ENCODE data around the gene RER1.

DNA sequence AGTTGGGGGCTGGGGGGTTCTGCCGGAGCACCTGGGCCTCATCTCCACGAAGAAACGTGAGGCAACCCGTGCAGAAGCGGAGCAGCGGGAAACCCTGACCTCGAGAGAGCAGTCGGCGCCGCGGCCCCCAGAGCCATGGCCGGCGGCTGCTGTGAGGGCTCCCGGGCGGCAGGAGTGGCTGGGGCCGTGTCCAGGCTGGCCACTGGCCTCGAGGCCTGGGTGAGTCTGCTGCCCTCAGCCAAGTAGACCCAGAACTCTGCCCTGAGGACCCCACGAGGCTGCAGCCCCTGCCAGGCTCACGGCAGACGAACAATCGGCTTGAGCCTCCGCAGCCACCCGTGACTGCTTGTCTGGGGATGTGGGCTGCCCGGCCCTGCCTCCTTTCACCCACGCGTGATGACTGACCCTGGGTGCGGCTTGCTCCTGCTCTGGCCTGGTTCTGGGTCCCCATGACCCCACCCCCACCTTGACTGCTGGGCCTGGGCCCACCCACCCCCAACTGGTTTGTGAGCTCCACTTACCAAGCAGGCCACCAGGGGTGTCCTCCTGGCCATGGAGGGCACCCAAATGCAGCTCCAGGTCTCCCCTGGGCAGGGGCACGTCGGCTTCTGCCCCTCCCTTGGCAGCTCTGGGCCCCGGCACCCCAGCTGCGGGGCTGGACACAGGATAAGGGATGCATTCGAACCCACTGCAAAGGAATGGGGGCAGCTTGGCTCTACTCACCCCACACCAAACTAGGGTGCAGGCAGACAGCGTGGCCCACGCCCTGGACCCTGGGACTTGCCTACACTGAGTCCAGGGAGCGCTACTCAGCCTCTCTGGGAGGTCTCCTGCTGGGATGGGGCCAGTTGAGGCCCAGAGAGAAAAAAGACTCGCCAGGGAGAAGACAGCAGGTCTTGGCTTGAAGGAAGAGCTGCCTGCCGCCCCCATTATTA lies 34.5 kb upstream of the RER1 start:
- TF ChIP-seq, protein P1, sequence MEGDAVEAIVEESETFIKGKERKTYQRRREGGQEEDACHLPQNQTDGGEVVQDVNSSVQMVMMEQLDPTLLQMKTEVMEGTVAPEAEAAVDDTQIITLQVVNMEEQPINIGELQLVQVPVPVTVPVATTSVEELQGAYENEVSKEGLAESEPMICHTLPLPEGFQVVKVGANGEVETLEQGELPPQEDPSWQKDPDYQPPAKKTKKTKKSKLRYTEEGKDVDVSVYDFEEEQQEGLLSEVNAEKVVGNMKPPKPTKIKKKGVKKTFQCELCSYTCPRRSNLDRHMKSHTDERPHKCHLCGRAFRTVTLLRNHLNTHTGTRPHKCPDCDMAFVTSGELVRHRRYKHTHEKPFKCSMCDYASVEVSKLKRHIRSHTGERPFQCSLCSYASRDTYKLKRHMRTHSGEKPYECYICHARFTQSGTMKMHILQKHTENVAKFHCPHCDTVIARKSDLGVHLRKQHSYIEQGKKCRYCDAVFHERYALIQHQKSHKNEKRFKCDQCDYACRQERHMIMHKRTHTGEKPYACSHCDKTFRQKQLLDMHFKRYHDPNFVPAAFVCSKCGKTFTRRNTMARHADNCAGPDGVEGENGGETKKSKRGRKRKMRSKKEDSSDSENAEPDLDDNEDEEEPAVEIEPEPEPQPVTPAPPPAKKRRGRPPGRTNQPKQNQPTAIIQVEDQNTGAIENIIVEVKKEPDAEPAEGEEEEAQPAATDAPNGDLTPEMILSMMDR (conservative IDR thresholded peaks at IDR 0.05), result no peak
- TF ChIP-seq ZFX (IDR thresholded peaks at IDR 0.05), result no peak

Data from C4-2B (cell line).